HEK293T (cell line): ENCODE results near the gene ADGRL2.

Experiments
- ARNT ChIP-seq: fragments of 450-650 bp; IDR thresholded peaks from 2 replicates; pipeline ENCODE4 v1.6.1; 2017; ENCODE audit warnings: mild to moderate bottlenecking
- BHLHE40 ChIP-seq: fragments of 450-650 bp; IDR thresholded peaks from 2 replicates; pipeline ENCODE4 v1.6.1; 2016; ENCODE audit warnings: mild to moderate bottlenecking, moderate library complexity, borderline replicate concordance
- CTBP1 ChIP-seq: fragments of 450-650 bp; IDR thresholded peaks from 2 replicates; pipeline ENCODE4 v1.6.1; 2016; ENCODE audit warnings: borderline replicate concordance
- ELF4 ChIP-seq: fragments of 450-650 bp; IDR thresholded peaks from 2 replicates; pipeline ENCODE4 v1.6.1; 2017; ENCODE audit warnings: antibody characterized with exemption
- FOXA1 ChIP-seq: fragments of 450-650 bp; IDR thresholded peaks from 2 replicates; pipeline ENCODE4 v1.6.1; 2016; ENCODE audit warnings: mild to moderate bottlenecking
- FOXM1 ChIP-seq: fragments of 450-650 bp; IDR thresholded peaks from 2 replicates; pipeline ENCODE4 v1.6.1; 2017; ENCODE audit warnings: mild to moderate bottlenecking, borderline replicate concordance
- HDGF ChIP-seq: fragments of 450-650 bp; IDR thresholded peaks from 2 replicates; pipeline ENCODE4 v1.6.1; 2017; ENCODE audit warnings: antibody characterized with exemption, borderline replicate concordance
- L3MBTL2 ChIP-seq: fragments of 450-650 bp; conservative IDR thresholded peaks from 2 replicates; pipeline ENCODE4 v1.6.1; 2016; ENCODE audit warnings: mild to moderate bottlenecking
- SP1 ChIP-seq: fragments of 450-650 bp; IDR thresholded peaks from 2 replicates; pipeline ENCODE4 v1.6.1; 2017
- TARDBP ChIP-seq: fragments of 450-650 bp; IDR thresholded peaks from 2 replicates; pipeline ENCODE4 v1.6.1; 2016
- ZNF384 ChIP-seq: fragments of 450-650 bp; IDR thresholded peaks from 2 replicates; pipeline ENCODE4 v1.6.1; 2016
- TF ChIP-seq, protein P1 (sequence below): fragments of 450-650 bp; IDR thresholded peaks from 2 replicates; pipeline ENCODE4 v1.6.1; 2016

DNA sequence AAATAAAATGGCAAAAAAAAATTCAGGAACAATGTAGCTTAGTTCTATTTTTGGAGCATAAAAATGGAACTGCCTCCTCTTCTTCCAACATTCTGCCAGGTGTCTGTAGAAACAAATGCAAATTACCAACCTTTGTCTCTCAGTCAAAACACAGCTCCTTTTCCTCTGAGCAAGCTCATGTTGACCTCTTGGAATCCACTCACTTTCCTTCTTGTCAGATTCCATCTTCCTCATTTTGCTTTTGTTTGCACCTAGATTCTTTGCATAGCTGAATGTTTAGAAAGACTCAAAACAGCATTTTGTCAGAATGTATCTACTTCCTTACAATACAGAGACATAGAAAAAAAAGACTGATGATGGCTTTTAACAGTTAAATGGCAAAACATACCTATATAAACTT is 178.2 kb downstream of the ADGRL2 start:
- no peak for TF ChIP-seq L3MBTL2
- no peak for TF ChIP-seq FOXM1
- TF ChIP-seq ARNT = no peak
- TF ChIP-seq, protein P1, sequence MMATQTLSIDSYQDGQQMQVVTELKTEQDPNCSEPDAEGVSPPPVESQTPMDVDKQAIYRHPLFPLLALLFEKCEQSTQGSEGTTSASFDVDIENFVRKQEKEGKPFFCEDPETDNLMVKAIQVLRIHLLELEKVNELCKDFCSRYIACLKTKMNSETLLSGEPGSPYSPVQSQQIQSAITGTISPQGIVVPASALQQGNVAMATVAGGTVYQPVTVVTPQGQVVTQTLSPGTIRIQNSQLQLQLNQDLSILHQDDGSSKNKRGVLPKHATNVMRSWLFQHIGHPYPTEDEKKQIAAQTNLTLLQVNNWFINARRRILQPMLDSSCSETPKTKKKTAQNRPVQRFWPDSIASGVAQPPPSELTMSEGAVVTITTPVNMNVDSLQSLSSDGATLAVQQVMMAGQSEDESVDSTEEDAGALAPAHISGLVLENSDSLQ = no peak
- TF ChIP-seq ELF4 = no peak
- no peak for TF ChIP-seq FOXA1
- TF ChIP-seq TARDBP = no peak
- TF ChIP-seq HDGF = no peak
- no peak for TF ChIP-seq SP1
- no peak for TF ChIP-seq ZNF384
- no peak for TF ChIP-seq CTBP1
- no peak for TF ChIP-seq BHLHE40
